Kidney epithelial cell (primary cell): Measurements from ENCODE around the gene HOXB3. TPM values are rescaled to one million over a fixed set of nuclear protein-coding genes. Genes with fewer than 3 reads are reported as not detected.

Source experiments
- DNase-seq: peaks from one replicate; pipeline ENCODE4 v3.0.0-alpha.2; 2010; ENCODE audit warnings: low read depth
- H3K27me3 ChIP-seq: 2 replicates; pipeline ENCODE4 v1.6.0; 2011; ENCODE audit warnings: low read length; ENCODE audit not compliant: control insufficient read depth, insufficient read depth
- H3K36me3 ChIP-seq: 2 replicates; pipeline ENCODE4 v1.5.1; 2011; ENCODE audit warnings: low read length; ENCODE audit not compliant: control insufficient read depth, insufficient read depth
- H3K4me3 ChIP-seq: 2 replicates; pipeline ENCODE4 v1.5.1; 2011; ENCODE audit warnings: low read depth, mild to moderate bottlenecking, control low read depth, low read length
- total RNA-seq: library from RNA; depleted of rRNA; stranded (reverse); fragments of >200 nt; gene quantifications from 2 replicates; pipeline ENCODE4 v1.2.3, GENCODE V29; 2015
- TF ChIP-seq, protein P1 (sequence below): IDR thresholded peaks from 2 replicates; pipeline ENCODE4 v1.5.1; 2011; ENCODE audit warnings: mild to moderate bottlenecking, moderate library complexity, low read length, control low read depth, inconsistent platforms; ENCODE audit not compliant: insufficient read depth, poor library complexity, severe bottlenecking

The HOXB3 gene
- total RNA-seq, 1 donor from 2014 or later = 31.1 TPM

DNA sequence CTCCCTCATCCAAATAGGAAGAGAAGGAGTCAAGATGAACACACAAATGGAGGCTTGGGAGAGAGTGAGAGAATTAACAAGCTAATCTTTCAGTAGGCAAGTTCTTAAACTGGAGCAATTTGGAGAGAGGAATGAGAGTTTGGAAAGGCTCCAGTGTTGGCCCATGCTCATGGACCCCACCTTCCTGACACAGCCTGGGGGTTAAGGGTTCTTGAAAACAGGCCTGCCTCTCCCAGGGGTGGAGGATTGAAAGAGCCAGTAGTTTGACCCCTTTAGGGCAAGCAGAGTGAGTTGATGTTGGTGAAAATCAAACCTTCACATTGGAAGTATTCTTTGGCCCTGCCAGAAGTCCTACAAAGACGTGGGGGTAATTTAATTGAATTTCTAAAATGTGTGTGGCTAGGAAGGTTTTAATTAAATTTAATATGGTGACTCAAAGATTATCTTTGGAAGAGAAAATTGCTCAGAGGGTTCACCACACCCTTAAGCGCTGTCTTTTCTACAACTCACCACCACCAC is 5.8 kb downstream of the HOXB3 start:
- Histone ChIP-seq H3K36me3 (peaks cover 2% of the 10 kb centered on the region), H3K27me3 (no peaks in the 10 kb centered on the region), H3K4me3 (peak overlapping the region; percentile 68)
- TF ChIP-seq, protein P1, sequence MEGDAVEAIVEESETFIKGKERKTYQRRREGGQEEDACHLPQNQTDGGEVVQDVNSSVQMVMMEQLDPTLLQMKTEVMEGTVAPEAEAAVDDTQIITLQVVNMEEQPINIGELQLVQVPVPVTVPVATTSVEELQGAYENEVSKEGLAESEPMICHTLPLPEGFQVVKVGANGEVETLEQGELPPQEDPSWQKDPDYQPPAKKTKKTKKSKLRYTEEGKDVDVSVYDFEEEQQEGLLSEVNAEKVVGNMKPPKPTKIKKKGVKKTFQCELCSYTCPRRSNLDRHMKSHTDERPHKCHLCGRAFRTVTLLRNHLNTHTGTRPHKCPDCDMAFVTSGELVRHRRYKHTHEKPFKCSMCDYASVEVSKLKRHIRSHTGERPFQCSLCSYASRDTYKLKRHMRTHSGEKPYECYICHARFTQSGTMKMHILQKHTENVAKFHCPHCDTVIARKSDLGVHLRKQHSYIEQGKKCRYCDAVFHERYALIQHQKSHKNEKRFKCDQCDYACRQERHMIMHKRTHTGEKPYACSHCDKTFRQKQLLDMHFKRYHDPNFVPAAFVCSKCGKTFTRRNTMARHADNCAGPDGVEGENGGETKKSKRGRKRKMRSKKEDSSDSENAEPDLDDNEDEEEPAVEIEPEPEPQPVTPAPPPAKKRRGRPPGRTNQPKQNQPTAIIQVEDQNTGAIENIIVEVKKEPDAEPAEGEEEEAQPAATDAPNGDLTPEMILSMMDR = no peak
- DNase-seq = no peak

DNA sequence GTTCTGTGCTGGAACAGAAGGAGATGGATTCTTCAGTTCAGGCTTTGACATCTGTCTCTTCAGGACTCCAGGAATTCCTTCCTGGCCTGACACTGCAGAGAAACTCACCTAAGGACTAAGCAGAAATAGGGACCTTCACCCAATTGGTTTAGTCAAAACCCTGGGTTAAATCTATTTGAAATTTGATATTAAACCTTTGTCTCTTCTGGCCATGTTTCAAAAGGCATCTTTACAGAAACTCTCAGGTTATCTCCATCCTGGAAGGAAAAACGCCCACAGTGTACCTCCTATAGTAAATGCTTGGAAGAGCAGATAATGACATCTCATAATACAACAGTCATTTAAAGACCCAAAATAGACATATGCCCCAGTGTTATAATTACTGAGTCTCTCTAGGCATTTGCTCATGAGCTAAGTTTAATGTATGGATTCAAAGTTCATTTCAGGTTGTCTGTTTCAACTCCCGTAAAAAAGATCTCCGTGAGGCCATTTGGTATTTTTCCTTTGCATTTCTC is 6.3 kb downstream of the HOXB3 start:
- TF ChIP-seq, protein P1 = no peak
- DNase-seq = no peak
- H3K27me3 ChIP-seq = no peaks in the 10 kb centered on the region
- peaks cover 3% of the 10 kb centered on the region for H3K36me3 ChIP-seq
- peak overlapping the region; percentile 68 for H3K4me3 ChIP-seq

DNA sequence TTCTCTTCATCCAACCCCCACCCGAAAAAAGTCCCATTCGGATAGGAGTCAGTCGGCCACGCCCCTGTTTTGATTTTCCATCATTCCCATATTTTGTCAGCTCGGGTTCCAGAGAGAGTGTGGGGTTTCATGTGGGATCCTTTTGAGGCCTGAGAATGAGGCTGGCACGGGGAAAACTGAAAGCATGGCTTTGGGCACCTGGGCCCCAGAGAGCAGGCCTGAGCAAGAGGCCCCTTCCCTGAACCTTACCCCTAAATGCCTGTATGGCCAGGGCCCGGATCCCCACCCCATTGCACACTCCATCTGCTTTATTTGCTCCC is 7.3 kb downstream of the HOXB3 start:
- Histone ChIP-seq H3K36me3 (peaks cover 1% of the 10 kb centered on the region), H3K27me3 (no peaks in the 10 kb centered on the region), H3K4me3 (peak overlapping the region; percentile 68)
- TF ChIP-seq, protein P1 = no peak
- no peak for DNase-seq

DNA sequence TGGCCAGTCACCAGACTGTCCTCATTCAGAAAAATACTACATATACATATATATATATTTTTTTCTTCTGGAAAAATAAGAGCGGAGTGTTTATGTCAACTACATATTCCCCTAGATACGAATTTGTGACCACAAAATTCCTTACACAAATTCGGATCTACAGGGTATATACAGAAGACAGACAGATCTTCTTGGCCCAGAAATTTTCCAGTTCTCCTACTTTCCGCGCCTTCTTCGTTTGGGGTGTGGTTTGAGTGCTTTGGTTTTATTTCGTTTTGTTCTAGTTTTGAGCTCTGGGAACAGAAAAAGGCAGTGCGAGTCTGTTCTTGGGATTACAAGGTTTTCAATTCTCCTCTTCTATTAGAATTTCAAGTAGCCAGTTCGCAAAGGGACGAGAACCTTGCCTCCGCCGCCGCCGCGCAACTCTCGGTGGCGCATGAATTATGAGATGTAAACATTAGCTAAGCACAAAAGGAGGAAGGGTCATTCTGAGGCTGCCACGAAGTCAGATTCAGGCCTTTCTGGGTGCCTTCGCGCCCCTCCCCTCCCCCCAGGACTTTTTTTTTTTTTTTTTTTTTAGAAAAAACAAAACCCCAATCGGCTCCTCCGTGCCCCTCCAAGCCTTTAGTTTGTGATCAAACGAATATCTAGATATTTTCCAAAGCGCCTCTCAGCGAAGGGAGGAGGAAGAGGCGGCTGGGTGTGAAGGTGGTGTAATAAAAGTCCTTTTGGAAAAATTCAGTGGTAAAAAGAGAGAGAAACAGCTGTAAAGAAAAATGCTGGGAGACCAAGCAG is 10.1 kb downstream of the HOXB3 start:
- H3K36me3 ChIP-seq = peaks cover 3% of the 10 kb centered on the region
- TF ChIP-seq, protein P1 = no peak
- H3K4me3 ChIP-seq = peak overlapping the region; percentile 68
- no peak for DNase-seq
- H3K27me3 ChIP-seq = no peaks in the 10 kb centered on the region

DNA sequence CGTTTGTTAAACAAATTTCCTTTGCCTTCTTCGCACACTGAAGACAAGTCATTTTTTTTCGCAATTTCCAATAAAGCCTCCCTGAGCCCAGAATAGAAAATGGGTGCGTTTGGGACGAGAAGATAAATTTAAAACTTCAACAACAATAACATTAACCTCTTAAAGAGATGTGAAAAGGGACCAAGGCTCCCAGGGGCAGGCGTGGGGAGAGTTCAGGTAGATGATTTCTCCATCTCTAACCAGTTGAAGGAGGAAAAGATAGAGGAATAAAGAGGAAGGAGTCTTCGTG is 10.6 kb downstream of the HOXB3 start:
- Histone ChIP-seq H3K36me3 (peaks cover 3% of the 10 kb centered on the region), H3K4me3 (peak overlapping the region; percentile 68), H3K27me3 (no peaks in the 10 kb centered on the region)
- TF ChIP-seq, protein P1 = no peak
- DNase-seq = no peak
